ENCODE data around the gene LGALSL. TPM values are rescaled to one million over a fixed set of nuclear protein-coding genes. Genes with fewer than 3 reads are reported as not detected.

Gene LGALSL
- total RNA-seq, 1 donor from 2014 or later = 30.2 TPM

GRCh38 chr2:64420677-64421076, 33.3 kb upstream of the LGALSL start:
- Mint-ChIP-seq H3K27ac (ENCODE audit: unreplicated experiment) (no peak overlapping the region), H3K4me3 (ENCODE audit: unreplicated experiment) (no peak overlapping the region), H3K36me3 (ENCODE audit: low read depth, unreplicated experiment) (no peaks in the 10 kb centered on the region), H3K27me3 (ENCODE audit: unreplicated experiment) (peaks cover 8% of the 10 kb centered on the region), H3K4me1 (ENCODE audit: unreplicated experiment) (peaks cover 3% of the 10 kb centered on the region), H3K9me3 (ENCODE audit: unreplicated experiment) (no peaks in the 10 kb centered on the region)
- TF ChIP-seq CTCF (IDR thresholded peaks at IDR 0.05; ENCODE audit: unreplicated experiment) = no peak
- no peak for DNase-seq (ENCODE audit: low spot score)

GRCh38 chr2:64421201-64421600, 32.8 kb upstream of the LGALSL start:
- Mint-ChIP-seq H3K27ac (ENCODE audit: unreplicated experiment) (no peak overlapping the region), H3K27me3 (ENCODE audit: unreplicated experiment) (peaks cover 8% of the 10 kb centered on the region), H3K36me3 (ENCODE audit: low read depth, unreplicated experiment) (no peaks in the 10 kb centered on the region), H3K9me3 (ENCODE audit: unreplicated experiment) (no peaks in the 10 kb centered on the region), H3K4me1 (ENCODE audit: unreplicated experiment) (peaks cover 3% of the 10 kb centered on the region), H3K4me3 (ENCODE audit: unreplicated experiment) (no peak overlapping the region)
- no peak for DNase-seq (ENCODE audit: low spot score)
- no peak for TF ChIP-seq CTCF (IDR thresholded peaks at IDR 0.05; ENCODE audit: unreplicated experiment)

GRCh38 chr2:64422466-64422865, 31.5 kb upstream of the LGALSL start:
- TF ChIP-seq CTCF (IDR thresholded peaks at IDR 0.05; ENCODE audit: unreplicated experiment) = no peak
- Mint-ChIP-seq H3K4me1 (ENCODE audit: unreplicated experiment) (no peaks in the 10 kb centered on the region), H3K27ac (ENCODE audit: unreplicated experiment) (no peak overlapping the region), H3K27me3 (ENCODE audit: unreplicated experiment) (peaks cover 6% of the 10 kb centered on the region), H3K36me3 (ENCODE audit: low read depth, unreplicated experiment) (no peaks in the 10 kb centered on the region), H3K4me3 (ENCODE audit: unreplicated experiment) (no peak overlapping the region), H3K9me3 (ENCODE audit: unreplicated experiment) (no peaks in the 10 kb centered on the region)
- no peak for DNase-seq (ENCODE audit: low spot score)

GRCh38 chr2:64423303-64423702, 30.7 kb upstream of the LGALSL start:
- no peaks in the 10 kb centered on the region for H3K4me1 Mint-ChIP-seq (ENCODE audit: unreplicated experiment)
- H3K27ac Mint-ChIP-seq (ENCODE audit: unreplicated experiment) = no peak overlapping the region
- no peak overlapping the region for H3K4me3 Mint-ChIP-seq (ENCODE audit: unreplicated experiment)
- H3K36me3 Mint-ChIP-seq (ENCODE audit: low read depth, unreplicated experiment) = no peaks in the 10 kb centered on the region
- DNase-seq (ENCODE audit: low spot score) = no peak
- H3K27me3 Mint-ChIP-seq (ENCODE audit: unreplicated experiment) = peaks cover 6% of the 10 kb centered on the region
- H3K9me3 Mint-ChIP-seq (ENCODE audit: unreplicated experiment) = no peaks in the 10 kb centered on the region
- no peak for TF ChIP-seq CTCF (IDR thresholded peaks at IDR 0.05; ENCODE audit: unreplicated experiment)

GRCh38 chr2:64424416-64424987, 29.5 kb upstream of the LGALSL start:
- H3K36me3 Mint-ChIP-seq (ENCODE audit: low read depth, unreplicated experiment) = no peaks in the 10 kb centered on the region
- peaks cover 4% of the 10 kb centered on the region for H3K27me3 Mint-ChIP-seq (ENCODE audit: unreplicated experiment)
- H3K9me3 Mint-ChIP-seq (ENCODE audit: unreplicated experiment) = no peaks in the 10 kb centered on the region
- no peak for DNase-seq (ENCODE audit: low spot score)
- H3K27ac Mint-ChIP-seq (ENCODE audit: unreplicated experiment) = no peak overlapping the region
- no peaks in the 10 kb centered on the region for H3K4me1 Mint-ChIP-seq (ENCODE audit: unreplicated experiment)
- TF ChIP-seq CTCF (IDR thresholded peaks at IDR 0.05; ENCODE audit: unreplicated experiment) = no peak
- no peak overlapping the region for H3K4me3 Mint-ChIP-seq (ENCODE audit: unreplicated experiment)

Measured in endothelial cell (in vitro differentiated cells).